MCF 10A (cell line): ENCODE results near the gene SLMAP. TPM values are rescaled to one million over a fixed set of nuclear protein-coding genes. Genes with fewer than 3 reads are reported as not detected.

Source experiments
- BruUV-seq: library from RNA; stranded (reverse); fragments of 400-500 nt; replicated peaks from 2 replicates; lab custom pipeline; 2021; lab: Mats Ljungman, UMichigan
- CTCF ChIA-PET: fragments of 300-600 bp; sonication (Branson Sonifier 250); formaldehyde crosslinking; extraction: SDS; loops from one replicate; lab custom pipeline; 2021; ENCODE audit warnings: antibody characterized with exemption, inconsistent platforms; lab: Yijun Ruan, JAX
- POLR2A ChIA-PET: fragments of 300-600, 350-650 bp; sonication (Branson Sonifier 250); formaldehyde crosslinking; extraction: SDS; loops from one replicate; lab custom pipeline; 2020; ENCODE audit warnings: antibody characterized with exemption, inconsistent platforms; lab: Yijun Ruan, JAX
- DNase-seq: peaks from one replicate; pipeline ENCODE4 v3.0.0-alpha.2; 2018; ENCODE audit not compliant: unreplicated experiment
- H3K27ac Mint-ChIP-seq: one replicate; pipeline ENCODE4 v1.8.0; 2022; ENCODE audit warnings: mild to moderate bottlenecking, low read depth, mixed read lengths; ENCODE audit not compliant: unreplicated experiment
- H3K27me3 Mint-ChIP-seq: one replicate; pipeline ENCODE4 v1.8.0; 2022; ENCODE audit warnings: mixed read lengths; ENCODE audit not compliant: insufficient read depth, unreplicated experiment
- H3K36me3 Mint-ChIP-seq: one replicate; pipeline ENCODE4 v1.8.0; 2022; ENCODE audit warnings: mild to moderate bottlenecking, moderate library complexity, mixed read lengths; ENCODE audit not compliant: insufficient read depth, unreplicated experiment
- H3K4me1 Mint-ChIP-seq: one replicate; pipeline ENCODE4 v1.8.0; 2022; ENCODE audit warnings: mixed read lengths; ENCODE audit not compliant: insufficient read depth, unreplicated experiment
- H3K4me3 Mint-ChIP-seq: one replicate; pipeline ENCODE4 v1.8.0; 2022; ENCODE audit warnings: mild to moderate bottlenecking, moderate library complexity, mixed read lengths; ENCODE audit not compliant: unreplicated experiment
- H3K9me3 Mint-ChIP-seq: one replicate; pipeline ENCODE4 v1.8.0; 2022; ENCODE audit warnings: mixed read lengths; ENCODE audit not compliant: unreplicated experiment
- intact Hi-C: fragments of 100-400 bp; cut with micrococcal nuclease; formaldehyde crosslinking; loops from 2 replicates; pipeline ENCODE4 v1.14.1; 2022
- total RNA-seq: library from RNA; stranded (reverse); gene quantifications from 2 replicates; pipeline ENCODE4 v1.2.3, GENCODE V29; 2022
- TF ChIP-seq, protein P1 (sequence below): fragments of 200-600 bp; IDR thresholded peaks from one replicate; pipeline ENCODE4 v1.8.0; 2022; ENCODE audit warnings: antibody characterized with exemption, mild to moderate bottlenecking; ENCODE audit not compliant: unreplicated experiment

The SLMAP gene
- total RNA-seq, 1 experiment from 2014 or later, result 77.9 TPM

DNA sequence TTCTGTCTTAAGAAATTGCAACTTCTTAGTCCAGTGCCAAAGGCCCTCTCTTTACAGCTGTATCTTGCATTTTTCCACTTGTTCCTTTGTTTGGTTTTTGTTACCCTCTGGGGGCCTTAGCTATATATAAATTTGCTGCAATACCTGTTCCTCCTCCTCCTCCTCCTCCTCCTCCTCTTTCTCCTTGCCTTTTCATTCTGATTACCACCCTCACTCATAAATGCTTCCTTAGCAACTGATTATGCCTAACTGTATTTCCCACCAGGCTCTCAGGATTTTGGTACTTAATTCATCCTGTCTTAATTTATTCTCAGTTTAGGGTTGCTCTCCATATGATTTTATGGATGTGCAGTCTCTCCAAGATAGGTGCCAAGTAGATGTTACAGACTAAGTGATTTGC lies 65.7 kb downstream of the SLMAP start:
- Mint-ChIP-seq H3K36me3 (no peaks in the 10 kb centered on the region), H3K4me3 (no peak overlapping the region), H3K4me1 (peaks cover 23% of the 10 kb centered on the region), H3K27ac (peak overlapping the region; percentile 0), H3K27me3 (no peaks in the 10 kb centered on the region), H3K9me3 (no peaks in the 10 kb centered on the region)
- TF ChIP-seq, protein P1, sequence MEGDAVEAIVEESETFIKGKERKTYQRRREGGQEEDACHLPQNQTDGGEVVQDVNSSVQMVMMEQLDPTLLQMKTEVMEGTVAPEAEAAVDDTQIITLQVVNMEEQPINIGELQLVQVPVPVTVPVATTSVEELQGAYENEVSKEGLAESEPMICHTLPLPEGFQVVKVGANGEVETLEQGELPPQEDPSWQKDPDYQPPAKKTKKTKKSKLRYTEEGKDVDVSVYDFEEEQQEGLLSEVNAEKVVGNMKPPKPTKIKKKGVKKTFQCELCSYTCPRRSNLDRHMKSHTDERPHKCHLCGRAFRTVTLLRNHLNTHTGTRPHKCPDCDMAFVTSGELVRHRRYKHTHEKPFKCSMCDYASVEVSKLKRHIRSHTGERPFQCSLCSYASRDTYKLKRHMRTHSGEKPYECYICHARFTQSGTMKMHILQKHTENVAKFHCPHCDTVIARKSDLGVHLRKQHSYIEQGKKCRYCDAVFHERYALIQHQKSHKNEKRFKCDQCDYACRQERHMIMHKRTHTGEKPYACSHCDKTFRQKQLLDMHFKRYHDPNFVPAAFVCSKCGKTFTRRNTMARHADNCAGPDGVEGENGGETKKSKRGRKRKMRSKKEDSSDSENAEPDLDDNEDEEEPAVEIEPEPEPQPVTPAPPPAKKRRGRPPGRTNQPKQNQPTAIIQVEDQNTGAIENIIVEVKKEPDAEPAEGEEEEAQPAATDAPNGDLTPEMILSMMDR, result no peak
- no peak for DNase-seq
- intact Hi-C loops, result no loop called here
- ChIA-PET POLR2A (interaction anchor here (1.1 to 2.9 kb wide), 4 partner anchors 64 to 224 kb away, joined by 4 to 13 read pairs (median 6); partner anchors contain the start of gene ARF4), CTCF (interaction anchor here (0.6 to 0.9 kb wide), 3 partner anchors 11 to 176 kb away, joined by 3 read pairs; no protein-coding TSS in a partner anchor)
- no TSS peak for BruUV-seq

DNA sequence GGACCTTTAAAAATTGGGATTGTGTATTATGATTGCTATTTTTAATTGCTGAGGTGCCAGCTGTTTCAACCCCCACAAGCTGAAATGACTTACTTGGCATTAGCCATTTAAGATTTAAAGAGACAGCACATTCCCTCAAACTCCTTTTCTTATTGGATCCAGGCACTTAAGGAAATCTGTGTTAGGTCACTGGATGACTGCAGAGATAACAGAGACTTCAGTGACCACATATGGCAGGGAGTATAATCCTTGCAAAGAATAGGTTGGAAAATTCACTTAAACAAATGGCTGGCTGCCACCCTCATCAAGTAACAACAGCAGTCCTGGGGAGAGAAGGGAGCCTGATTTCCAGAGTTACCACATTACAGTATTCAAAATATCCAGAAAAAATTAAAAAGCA lies 66.6 kb downstream of the SLMAP start:
- Mint-ChIP-seq H3K9me3 (no peaks in the 10 kb centered on the region), H3K36me3 (no peaks in the 10 kb centered on the region), H3K4me3 (no peak overlapping the region), H3K27me3 (no peaks in the 10 kb centered on the region), H3K27ac (no peak overlapping the region), H3K4me1 (peaks cover 18% of the 10 kb centered on the region)
- no peak for DNase-seq
- POLR2A ChIA-PET, result interaction anchor here (0.6 to 2.9 kb wide), 3 partner anchors 65 to 176 kb away, joined by 3 to 13 read pairs (median 6); no protein-coding TSS in a partner anchor
- intact Hi-C loops, result no loop called here
- CTCF ChIA-PET, result interaction anchor here (0.9 kb wide), 2 partner anchors 12 to 177 kb away, joined by 3 read pairs; no protein-coding TSS in a partner anchor
- TF ChIP-seq, protein P1, result no peak
- no TSS peak for BruUV-seq

DNA sequence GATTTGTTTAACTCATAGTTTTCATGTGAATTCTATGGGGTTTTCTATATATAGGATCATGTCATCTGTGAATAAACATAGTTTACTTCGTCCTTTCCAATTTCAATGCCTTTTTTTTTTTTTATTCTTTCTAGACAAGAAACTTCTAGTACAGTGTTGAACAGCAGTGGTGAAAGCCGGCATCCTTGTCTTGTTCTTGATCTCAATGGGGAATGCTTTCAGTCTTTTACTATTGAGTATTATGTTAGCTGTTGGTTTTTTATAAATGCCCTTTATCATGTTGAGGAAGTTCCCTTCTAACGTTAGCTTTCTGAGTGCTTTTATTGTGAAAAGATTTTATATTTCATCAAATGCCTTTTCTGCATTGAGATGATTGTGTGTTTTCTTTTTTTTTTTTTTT lies 69.0 kb downstream of the SLMAP start:
- H3K9me3 Mint-ChIP-seq, result no peaks in the 10 kb centered on the region
- no peak overlapping the region for H3K27ac Mint-ChIP-seq
- no TSS peak for BruUV-seq
- intact Hi-C loops, result no loop called here
- ChIA-PET POLR2A (interaction anchor here (1.3 to 4.3 kb wide), 6 partner anchors 21 to 229 kb away, joined by 5 to 52 read pairs (median 6); partner anchors contain the start of genes DENND6A and SLMAP), CTCF (interaction anchor here (0.6 to 3.1 kb wide), 12 partner anchors 9 to 194 kb away, joined by 3 to 20 read pairs (median 6); partner anchors contain the start of gene SLMAP)
- H3K4me1 Mint-ChIP-seq, result peaks cover 18% of the 10 kb centered on the region
- H3K27me3 Mint-ChIP-seq, result no peaks in the 10 kb centered on the region
- TF ChIP-seq, protein P1, result no peak
- no peak for DNase-seq
- peaks cover 6% of the 10 kb centered on the region for H3K36me3 Mint-ChIP-seq
- no peak overlapping the region for H3K4me3 Mint-ChIP-seq

DNA sequence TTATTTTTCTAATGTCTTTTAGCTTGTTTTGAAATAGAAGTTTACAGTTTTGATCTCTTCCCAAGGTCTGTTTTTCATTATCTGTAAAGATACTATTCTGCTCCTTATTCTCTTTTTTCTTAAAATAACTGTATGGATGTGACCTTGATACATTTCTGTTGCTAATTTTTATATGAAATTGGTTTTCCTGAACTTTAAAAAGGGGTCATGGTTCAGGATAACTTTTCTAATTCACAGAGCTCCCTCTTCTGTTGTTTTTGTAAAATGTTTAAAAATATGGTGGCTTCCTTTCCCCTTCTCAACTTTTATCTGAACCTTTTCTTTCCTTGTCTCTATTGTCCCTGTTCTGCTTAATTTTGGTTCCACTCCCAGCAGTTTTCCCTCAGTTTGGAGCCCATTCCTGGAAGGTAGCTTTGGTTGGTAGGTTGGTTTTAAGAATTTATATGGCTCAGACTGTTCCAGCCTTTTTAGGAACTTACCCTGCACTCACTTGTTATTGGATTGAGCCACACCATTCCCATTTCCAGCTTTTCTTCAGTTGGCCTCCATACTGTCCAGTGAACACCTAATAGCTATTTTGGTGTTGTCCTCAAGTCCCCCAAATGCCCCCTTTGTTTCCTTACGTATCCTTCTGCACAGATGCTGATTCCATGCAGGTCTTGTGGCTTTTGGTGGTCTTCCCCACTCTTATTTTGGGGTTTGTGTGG lies 70.3 kb downstream of the SLMAP start:
- no peak overlapping the region for H3K4me3 Mint-ChIP-seq
- H3K27ac Mint-ChIP-seq, result peak overlapping the region; percentile 40
- peaks cover 18% of the 10 kb centered on the region for H3K4me1 Mint-ChIP-seq
- BruUV-seq, result no TSS peak
- ChIA-PET CTCF (interaction anchor here (0.6 to 3.1 kb wide), 36 partner anchors 9 to 584 kb away, joined by 3 to 20 read pairs (median 4); partner anchors contain the start of gene SLMAP), POLR2A (interaction anchor here (0.6 to 4.3 kb wide), 17 partner anchors 13 to 233 kb away, joined by 3 to 52 read pairs (median 4); partner anchors contain the start of genes ARF4, DENND6A and SLMAP)
- no peak for DNase-seq
- TF ChIP-seq, protein P1, result peak; percentile 49
- no peaks in the 10 kb centered on the region for H3K27me3 Mint-ChIP-seq
- H3K36me3 Mint-ChIP-seq, result peaks cover 18% of the 10 kb centered on the region
- intact Hi-C loops, result loop anchor here (1.0 kb wide), 4 partner anchors 68 to 429 kb away; no protein-coding TSS in a partner anchor
- no peaks in the 10 kb centered on the region for H3K9me3 Mint-ChIP-seq
